ENCODE results near the gene COQ3.

GRCh38 chr6:99407076-99407475, 13.1 kb upstream of the COQ3 start:
- TF ChIP-seq POLR2AphosphoS5 (IDR thresholded peaks at IDR 0.05): no peak
- no peak for TF ChIP-seq CTCF (IDR thresholded peaks at IDR 0.05)
- no peak for TF ChIP-seq POLR2A (IDR thresholded peaks at IDR 0.05; ENCODE audit: low read depth)
- no peak for TF ChIP-seq EP300 (IDR thresholded peaks at IDR 0.05)

All from esophagus muscularis mucosa (tissue), 4 donors.